Stimulated activated CD8-positive, alpha-beta memory T cell treated with anti-CD3 and anti-CD28 coated beads, Interleukin-2, amount 100 ng/mL, for 1 hour (primary cell): ENCODE measurements around the gene GMPR2.
"Not testable (repeated sequence)": the region's sequence is repeated elsewhere in the genome, so short reads cannot be mapped to it uniquely, and the experiment has no call there.

Source experiments
- DNase-seq, 2 donors: peaks; one replicate each; pipeline ENCODE4 v3.0.0-alpha.2; 2020; ENCODE audit warnings: low read depth in 2 of 2

GMPR2 gene

DNA sequence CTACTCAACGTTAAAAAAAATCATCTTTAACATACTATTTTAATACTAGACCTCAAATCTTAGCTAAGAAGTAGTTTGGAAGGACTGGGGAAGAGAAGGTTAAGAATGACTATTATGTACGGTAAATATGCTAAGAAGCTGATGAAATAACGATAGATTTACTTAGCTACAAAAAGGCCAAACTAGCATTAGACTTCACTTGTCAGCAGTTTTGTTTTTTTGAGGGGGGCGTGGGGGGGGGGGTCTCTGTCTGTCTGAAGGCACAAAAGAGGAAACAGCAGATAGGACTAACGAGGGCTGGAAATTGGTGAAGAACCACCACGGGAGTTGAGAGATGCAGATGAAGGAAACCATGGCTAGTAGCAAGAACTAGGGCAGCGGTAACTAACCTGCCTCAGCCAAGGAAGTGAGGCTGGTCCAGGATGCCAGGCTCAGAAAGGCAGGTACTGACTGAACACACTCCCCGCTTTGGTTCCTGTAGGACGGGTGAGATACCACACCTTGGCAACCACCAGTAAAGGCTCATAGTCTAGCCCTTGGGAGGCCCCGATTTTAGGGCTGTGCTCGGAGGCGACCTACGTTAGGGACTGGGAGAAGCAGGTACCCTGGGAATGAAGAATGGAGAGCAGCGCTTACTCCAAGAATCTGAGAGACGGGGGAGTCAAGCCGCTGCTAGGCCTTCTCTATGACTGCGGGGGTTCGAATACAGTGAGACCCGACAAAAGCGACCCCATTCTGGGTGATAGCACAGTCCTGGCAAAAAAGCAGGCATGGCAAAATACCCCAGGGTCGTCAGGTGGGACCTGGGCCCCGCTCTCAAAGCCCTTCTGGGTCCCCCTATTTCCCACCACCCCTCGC, 1.2 kb upstream of the GMPR2 start:
- no peak for DNase-seq

DNA sequence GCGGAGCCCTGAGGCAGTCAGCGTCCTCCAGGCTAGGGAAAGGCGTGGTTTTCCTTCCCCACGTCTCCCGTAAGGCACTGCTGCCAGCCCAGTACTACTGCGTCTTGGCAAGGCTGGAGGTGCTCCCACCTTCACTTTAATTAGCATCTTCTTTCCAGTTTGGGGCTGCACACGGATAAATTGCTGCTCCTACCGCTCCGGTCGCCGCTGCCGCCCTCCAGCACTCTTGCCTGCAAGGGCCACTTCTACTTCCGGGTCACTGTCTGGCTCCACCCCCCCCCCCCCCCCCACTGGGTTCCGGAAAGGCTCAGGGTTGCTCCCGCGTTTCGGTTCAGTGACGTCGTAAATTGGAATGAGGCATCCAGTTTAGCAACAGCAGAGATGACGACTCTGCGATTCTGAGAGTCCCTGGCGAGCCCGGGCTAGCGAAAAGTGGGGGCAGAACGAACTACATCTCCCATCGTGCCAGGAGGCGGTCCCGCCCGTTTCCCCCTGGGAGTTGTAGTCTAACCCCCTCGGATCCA, 546 bp upstream of the GMPR2 start, which contains the start of gene NEDD8:
NEDD8 (minus strand) TSS at position 247 of the 524 bp plus-strand sequence; CDS start at position 147, 100 bp downstream.
- peak; percentile 65 to 79 for DNase-seq

DNA sequence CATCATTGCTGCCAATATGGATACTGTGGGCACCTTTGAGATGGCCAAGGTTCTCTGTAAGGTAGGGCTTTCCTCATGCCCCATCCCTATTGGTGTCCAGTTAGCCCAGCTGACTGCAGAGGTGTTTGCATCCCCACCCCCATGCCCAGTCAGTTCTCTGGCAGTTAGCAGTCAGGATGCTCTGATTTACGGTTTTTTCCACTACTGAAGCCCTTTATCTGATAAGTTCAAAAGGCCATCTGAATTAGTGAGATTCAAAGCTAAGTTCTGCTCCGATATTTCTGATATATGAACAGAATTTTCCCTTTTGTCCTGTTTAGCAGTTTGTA, 773 bp downstream of the GMPR2 start:
- no peak for DNase-seq

DNA sequence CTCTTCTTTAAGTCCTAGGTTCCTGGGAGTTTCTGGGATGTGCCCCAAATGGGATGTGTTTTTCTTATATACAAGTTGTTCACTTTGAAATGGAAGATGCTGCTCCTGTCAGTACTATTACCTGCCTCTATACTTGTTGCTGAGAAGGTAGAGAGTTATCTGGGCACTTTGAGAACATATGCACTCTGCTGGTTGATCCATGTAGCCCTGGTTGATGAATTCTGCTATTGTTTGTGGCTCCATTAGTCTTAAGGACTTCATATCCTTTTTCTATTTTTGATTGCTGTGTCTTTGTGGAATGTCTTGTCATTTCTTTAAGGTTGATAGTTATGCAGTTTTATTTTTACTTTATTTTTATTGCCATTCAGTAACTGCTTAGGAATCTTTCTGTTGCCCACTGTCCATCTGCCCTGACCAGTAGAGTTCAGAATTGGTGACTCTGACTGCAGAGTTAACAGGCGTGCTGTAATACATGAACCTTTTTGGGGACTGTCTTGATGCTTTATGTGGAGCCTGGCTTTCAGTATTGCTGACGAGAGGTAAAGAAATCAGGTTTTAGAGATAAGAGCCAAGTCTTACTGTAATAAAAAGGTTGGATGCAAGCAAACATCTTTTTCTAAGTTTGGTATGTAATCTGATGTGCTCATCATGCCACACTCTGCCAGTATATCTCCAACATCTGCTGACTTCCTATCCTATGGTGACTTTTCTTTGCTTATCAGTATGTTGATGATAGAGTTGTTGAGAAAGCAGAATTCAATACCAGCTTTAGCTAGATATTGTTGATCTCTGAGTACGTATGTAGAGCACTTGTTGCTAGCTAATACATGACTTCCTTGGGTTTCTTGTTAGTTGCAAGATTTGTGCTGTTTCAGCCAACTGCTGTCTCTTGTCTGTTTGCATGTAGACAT, 1.6 kb downstream of the GMPR2 start:
- DNase-seq: no peak

GRCh38 chr14:24235804-24236688, 3.3 kb downstream of the GMPR2 start:
- DNase-seq: no peak

DNA sequence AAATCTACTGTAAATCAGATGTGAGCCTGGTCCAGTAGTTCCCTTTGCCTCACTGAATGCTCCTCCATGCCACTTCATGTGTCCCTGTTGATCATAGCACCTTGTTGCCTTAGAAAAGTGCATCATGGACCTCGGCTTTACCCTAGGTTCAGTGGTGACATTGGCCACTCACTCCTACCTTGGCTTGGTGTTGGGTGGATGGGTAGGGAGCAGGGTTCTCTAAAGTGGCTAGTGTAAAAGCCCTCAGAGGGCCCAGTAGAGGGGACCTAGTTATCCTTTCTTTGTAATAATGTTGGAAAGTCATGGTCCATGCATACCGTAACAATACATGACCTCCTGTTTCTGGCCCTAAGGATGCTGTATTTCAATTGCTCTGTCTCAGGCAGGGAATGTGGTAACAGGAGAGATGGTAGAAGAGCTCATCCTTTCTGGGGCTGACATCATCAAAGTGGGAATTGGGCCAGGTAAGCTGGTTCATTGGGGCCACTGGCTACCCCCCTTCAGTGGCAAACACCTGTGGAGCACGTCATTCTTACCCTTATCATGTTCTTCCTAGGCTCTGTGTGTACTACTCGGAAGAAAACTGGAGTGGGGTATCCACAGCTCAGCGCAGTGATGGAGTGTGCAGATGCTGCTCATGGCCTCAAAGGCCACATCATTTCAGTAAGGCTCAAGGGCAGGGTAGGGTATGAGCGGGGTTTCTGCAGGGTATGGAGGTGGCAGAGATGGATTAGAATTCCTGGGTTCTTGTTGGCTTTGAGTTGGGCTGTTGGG, 4.1 kb downstream of the GMPR2 start:
- DNase-seq: no peak

- no peak for DNase-seq
These were observed 4.8 kb downstream of the GMPR2 start for GRCh38 chr14:24237463-24237955.

DNA sequence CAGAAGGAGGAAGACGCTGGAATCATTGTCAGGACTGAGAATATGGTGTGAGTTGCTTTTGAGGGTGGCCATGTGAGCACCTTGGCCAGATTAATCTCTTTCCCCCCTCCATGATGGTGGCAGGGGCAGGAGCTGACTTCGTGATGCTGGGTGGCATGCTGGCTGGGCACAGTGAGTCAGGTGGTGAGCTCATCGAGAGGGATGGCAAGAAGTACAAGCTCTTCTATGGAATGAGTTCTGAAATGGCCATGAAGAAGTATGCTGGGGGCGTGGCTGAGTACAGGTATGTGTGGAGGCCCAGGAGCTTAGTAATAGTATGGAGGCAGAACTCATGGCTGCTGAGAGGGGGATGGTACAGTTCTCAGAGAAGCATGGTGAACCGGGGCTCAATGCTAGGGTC, 5.4 kb downstream of the GMPR2 start:
- no peak for DNase-seq

- DNase-seq: no peak
These were observed 5.9 kb downstream of the GMPR2 start for GRCh38 chr14:24238527-24239037.

GRCh38 chr14:24240110-24240918, 7.6 kb downstream of the GMPR2 start:
- no peak for DNase-seq

DNA sequence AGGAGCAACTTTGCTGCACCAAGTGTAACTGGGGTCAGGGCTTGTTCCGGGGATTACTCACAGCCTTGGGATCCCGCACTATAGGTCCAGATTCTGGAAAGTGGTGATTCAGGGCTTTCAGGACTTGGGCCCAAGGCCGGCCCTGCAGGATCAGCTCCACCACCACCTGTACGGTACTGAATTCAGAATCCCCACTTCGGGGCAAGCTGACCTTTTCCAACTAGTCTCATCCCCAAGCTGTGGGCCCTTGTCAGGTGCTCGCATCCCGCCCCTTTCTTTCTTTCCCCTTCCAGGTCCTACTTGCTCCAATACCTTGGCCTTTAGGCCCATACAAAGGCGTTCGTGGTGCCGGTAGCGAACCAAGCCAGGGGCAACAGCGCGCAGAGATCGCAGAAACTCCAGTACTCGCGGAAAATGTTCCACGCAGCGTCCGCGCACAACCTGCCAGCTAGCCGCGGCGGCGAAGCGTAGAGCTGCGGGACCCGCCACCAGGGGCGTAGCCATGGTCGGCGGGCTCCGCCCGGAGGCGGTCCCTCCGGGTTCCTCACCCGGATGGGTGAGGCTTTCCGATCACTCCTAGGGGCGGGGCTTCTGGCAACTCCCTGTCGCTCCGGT, 9.2 kb downstream of the GMPR2 start:
- peak; percentile 79 to 90 for DNase-seq

DNA sequence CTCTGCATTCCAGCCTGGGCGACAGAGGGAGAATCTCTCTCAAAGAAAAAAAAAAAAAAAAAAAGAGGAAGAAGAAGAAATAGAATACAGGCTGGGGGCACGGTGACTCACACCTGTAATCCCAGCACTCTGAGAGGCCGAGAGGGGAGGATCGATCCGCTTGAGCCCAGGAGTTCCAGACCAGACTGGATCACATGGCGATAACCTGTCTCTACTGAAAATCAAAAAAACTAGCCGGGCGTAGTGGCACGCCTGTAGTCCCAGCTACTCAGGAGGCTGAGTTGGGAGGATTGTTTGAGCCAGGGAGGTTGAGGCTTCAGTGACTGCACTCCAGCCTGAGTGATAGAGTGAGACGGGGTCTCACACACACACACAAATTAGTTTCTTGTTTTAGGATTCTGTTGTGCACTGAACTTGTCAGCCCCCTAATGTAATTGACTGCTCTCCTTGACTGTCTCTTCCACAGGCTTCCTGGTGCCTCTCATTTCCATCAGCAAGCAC, 10.7 kb downstream of the GMPR2 start:
- no peak for DNase-seq

GRCh38 chr14:24245350-24245749, 12.6 kb downstream of the GMPR2 start:
- DNase-seq: not testable (repeated sequence)

- no peak for DNase-seq
These were observed 14.1 kb downstream of the GMPR2 start for GRCh38 chr14:24246765-24247212.

GRCh38 chr14:24247422-24247821, 14.7 kb downstream of the GMPR2 start:
- no peak for DNase-seq

- DNase-seq: no peak
These were observed 16.7 kb downstream of the GMPR2 start for GRCh38 chr14:24249230-24250021.

- DNase-seq: no peak
These were observed 17.6 kb downstream of the GMPR2 start for GRCh38 chr14:24250354-24250753.

- no peak for DNase-seq
These were observed 19.2 kb downstream of the GMPR2 start for GRCh38 chr14:24251880-24252288.
